NCI-H1105 (cell line): ENCODE data around the gene CYTH4.

Experiments
- DNase-seq: peaks from one replicate; lab custom pipeline; 2025; lab: John Stamatoyannopoulos, UW

Gene CYTH4

GRCh38 chr22:37270928-37271650 is 11.2 kb upstream of the CYTH4 start:
- no peak for DNase-seq

DNA sequence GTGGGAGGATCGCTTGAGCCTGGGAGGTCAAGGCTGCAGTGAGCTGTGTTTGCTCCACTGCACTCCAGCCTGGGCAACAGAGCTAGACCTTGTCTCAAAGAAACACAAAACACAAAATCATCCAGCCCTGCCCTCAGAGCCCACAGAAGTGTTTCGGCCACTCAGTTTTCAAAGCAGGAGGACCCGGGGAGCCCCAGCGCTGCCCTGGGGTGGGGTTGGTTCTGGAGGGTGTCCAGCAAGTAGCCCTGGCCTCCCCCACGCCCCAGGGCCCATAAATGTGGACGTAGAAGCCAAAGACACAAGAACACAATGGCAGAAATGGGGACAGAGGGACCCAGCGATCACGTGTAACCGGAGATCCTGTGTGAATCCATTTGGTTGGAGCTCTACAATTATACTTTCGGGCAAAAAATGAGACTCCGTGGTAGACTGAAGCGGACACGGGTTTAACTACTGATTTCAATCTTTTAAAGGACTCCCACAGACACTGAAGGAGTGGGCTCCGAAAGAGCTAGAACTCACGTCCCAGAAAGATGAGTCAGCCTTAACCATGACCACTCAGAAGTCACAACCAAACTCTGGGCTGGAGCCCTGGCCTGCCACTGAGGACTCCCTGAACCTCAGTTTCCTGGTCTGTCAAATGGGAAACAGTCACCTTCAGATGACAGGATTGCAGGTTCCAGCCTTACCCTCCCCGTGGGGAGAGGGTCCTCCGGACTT is 9.0 kb upstream of the CYTH4 start:
- no peak for DNase-seq

- no peak for DNase-seq
These were observed 8.5 kb upstream of the CYTH4 start for GRCh38 chr22:37273846-37274225.

GRCh38 chr22:37274380-37274862 is 7.9 kb upstream of the CYTH4 start:
- no peak for DNase-seq

- DNase-seq = no peak
These were observed 7.2 kb upstream of the CYTH4 start for GRCh38 chr22:37275134-37275533.

GRCh38 chr22:37275622-37276021 is 6.7 kb upstream of the CYTH4 start:
- no peak for DNase-seq

GRCh38 chr22:37276776-37277175 is 5.5 kb upstream of the CYTH4 start:
- DNase-seq = no peak

GRCh38 chr22:37277384-37277783 is 4.9 kb upstream of the CYTH4 start:
- no peak for DNase-seq

DNA sequence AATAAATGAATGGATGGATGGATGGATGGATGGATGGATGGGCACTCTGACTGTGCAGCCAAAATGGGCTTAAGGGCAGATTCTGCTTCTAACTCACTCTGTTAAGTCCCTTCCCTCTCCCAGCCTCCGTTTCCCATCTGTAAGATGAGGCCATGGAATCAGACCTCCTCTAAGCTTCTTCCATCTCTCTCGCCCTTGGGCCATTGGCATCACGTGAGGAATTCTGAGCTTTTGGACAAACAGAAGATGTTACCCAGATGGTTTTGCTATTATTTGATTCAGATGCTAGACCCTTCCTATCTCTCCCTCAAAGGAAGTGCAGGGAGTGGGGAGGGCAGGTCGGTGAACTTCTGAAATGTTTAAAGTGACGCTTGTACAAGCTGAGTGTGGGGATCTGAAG is 4.0 kb upstream of the CYTH4 start:
- no peak for DNase-seq

GRCh38 chr22:37279331-37280181 is 2.8 kb upstream of the CYTH4 start:
- no peak for DNase-seq

GRCh38 chr22:37280718-37281117 is 1.6 kb upstream of the CYTH4 start:
- DNase-seq = no peak

DNA sequence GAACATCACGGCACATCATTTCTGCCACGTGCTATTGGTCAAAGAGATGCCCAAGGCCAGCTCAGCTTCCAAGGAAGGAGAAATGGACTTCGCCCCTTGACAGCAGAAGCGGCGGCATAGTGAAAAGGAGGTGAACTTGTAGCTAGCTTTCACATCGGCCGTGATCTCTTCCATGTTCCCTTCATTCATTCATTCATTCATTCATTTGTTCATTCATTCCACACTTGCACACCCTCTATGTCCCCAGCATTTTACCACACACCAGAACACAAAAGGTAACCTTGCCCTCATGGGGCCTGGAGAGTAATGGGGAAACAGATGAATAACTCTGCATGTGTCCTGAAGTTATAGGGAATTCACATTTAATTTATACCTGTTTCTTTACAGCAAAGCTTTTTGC is 1.1 kb upstream of the CYTH4 start:
- DNase-seq = no peak

GRCh38 chr22:37281646-37282384 is 493 bp upstream of the CYTH4 start:
- no peak for DNase-seq

GRCh38 chr22:37283393-37283937 is 1.2 kb downstream of the CYTH4 start:
- no peak for DNase-seq

DNA sequence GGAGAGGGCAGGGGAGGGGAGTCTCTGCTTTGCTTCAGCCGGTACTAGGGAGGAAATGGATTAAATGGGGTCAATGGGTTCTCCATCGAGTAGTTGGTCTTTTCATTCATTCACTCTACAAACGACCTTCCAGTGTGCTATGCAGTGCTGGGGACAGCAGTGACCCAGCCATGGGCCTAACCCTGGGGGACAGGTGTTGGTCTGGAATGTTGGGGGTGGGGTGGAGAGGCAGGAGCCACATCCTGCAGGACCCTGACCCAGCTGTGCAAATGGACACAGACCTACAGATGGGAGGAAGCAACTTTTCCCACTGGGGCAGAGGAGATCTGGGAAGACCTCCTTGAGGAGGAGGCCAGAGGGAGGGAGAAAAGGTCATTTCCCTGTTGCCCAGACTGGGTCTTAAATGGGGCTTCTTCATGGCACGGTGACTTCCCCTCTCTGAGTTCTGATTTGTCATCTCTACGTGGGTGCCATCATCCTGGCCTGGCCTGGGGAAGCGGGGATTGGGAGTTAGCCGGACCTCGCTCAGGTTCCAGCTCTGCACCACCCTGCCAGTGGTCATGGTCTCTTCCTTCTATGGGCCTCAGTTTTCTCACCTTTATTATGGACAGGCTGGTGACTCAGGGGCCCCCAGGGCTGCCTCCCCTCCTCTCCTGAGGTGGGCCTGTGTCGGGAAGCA is 2.0 kb downstream of the CYTH4 start:
- DNase-seq = no peak

DNA sequence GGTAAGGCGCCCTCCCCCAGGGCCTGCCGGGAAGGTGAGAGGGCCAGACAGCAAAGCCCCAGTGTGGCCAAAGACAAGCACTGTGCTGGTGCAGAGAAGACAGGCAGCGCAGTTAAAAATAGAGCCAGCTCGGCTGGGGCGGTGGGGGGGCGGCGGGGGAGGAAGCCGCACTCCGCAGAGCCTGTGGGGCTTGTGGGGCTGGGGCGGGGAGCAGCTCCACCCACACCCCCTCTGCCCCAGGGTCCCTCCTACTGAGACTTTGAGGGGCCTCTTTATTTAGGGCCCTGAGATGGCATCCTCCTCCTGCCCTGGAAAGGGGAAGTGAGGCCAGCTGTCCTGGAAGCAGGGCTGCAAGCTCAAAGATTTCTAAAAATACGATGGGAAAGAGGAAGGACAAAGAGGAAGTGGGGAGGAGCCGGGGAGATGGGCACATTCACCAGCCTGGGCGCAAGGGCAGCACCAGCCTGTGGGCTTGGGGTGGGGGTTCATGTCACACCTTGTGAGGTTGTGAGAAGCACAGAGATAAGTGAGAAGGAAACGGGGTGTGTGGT is 2.6 kb downstream of the CYTH4 start:
- DNase-seq = no peak

GRCh38 chr22:37285937-37286336 is 3.6 kb downstream of the CYTH4 start:
- no peak for DNase-seq

GRCh38 chr22:37287550-37287951 is 5.2 kb downstream of the CYTH4 start:
- no peak for DNase-seq

- no peak for DNase-seq
These were observed 6.2 kb downstream of the CYTH4 start for GRCh38 chr22:37288521-37288920.

GRCh38 chr22:37289156-37289735 is 6.9 kb downstream of the CYTH4 start:
- no peak for DNase-seq
